Smooth muscle cell (in vitro differentiated cells): ENCODE measurements around the gene C17orf107. TPM values are rescaled to one million over a fixed set of nuclear protein-coding genes. Genes with fewer than 3 reads are reported as not detected.

ENCODE experiments used
- DNase-seq: peaks from one replicate; lab custom pipeline; 2025; ENCODE audit not compliant: unreplicated experiment; lab: John Stamatoyannopoulos, UW
- H2AFZ ChIP-seq: fragments of 200-600 bp; sonication (generic); 2 replicates; pipeline ENCODE4 v1.6.0; 2016; ENCODE audit warnings: antibody characterized with exemption, low read depth, mild to moderate bottlenecking
- H3F3A ChIP-seq: fragments of 200-600 bp; sonication (generic); 2 replicates; pipeline ENCODE4 v1.6.0; 2017; ENCODE audit warnings: antibody characterized with exemption, low read depth
- H3K27ac ChIP-seq: fragments of 200-600 bp; sonication (generic); 2 replicates; pipeline ENCODE4 v1.5.1; 2016; ENCODE audit warnings: low read depth, mild to moderate bottlenecking
- H3K27me3 ChIP-seq: fragments of 200-600 bp; sonication (generic); 2 replicates; pipeline ENCODE4 v1.6.1; 2016; ENCODE audit warnings: low read depth, mild to moderate bottlenecking
- H3K36me3 ChIP-seq: fragments of 200-600 bp; sonication (generic); 2 replicates; pipeline ENCODE4 v1.5.1; 2016; ENCODE audit warnings: low read depth
- H3K4me1 ChIP-seq: fragments of 200-600 bp; sonication (generic); 2 replicates; pipeline ENCODE4 v1.5.1; 2016; ENCODE audit warnings: low read depth
- H3K4me2 ChIP-seq: fragments of 200-600 bp; sonication (generic); 2 replicates; pipeline ENCODE4 v1.6.0; 2016; ENCODE audit warnings: mild to moderate bottlenecking
- H3K4me3 ChIP-seq: fragments of 200-600 bp; sonication (generic); 2 replicates; pipeline ENCODE4 v1.5.1; 2016; ENCODE audit warnings: mild to moderate bottlenecking
- H3K79me2 ChIP-seq: fragments of 200-600 bp; sonication (generic); 2 replicates; pipeline ENCODE4 v1.6.0; 2016; ENCODE audit warnings: low read depth, mild to moderate bottlenecking
- H3K9ac ChIP-seq: fragments of 200-600 bp; sonication (generic); 2 replicates; pipeline ENCODE4 v1.6.0; 2016; ENCODE audit warnings: low read depth
- H3K9me3 ChIP-seq: fragments of 200-600 bp; sonication (generic); replicated peaks from 2 replicates; pipeline ENCODE4 v1.5.1; 2016; ENCODE audit warnings: low read depth
- H4K20me1 ChIP-seq: fragments of 200-600 bp; sonication (generic); 2 replicates; pipeline ENCODE4 v1.6.0; 2016; ENCODE audit warnings: low read depth
- WGBS: methylation state at CpG from one replicate; pipeline ENCODE4 v1.1.7; 2016; ENCODE audit warnings: low lambda C conversion rate; 5-methylcytosine and 5-hydroxymethylcytosine counted together
- polyA plus RNA-seq: library from polyadenylated mRNA; unstranded; fragments of >200 nt; fragmentation: Nextera tagmentation; extraction: Ambion mirVana; gene quantifications from 2 replicates; pipeline ENCODE4 v1.2.1, GENCODE V29; 2016
- total RNA-seq: library from RNA; depleted of rRNA; stranded (reverse); fragments of >200 nt; gene quantifications from 2 replicates; pipeline ENCODE4 v1.2.3, GENCODE V29; 2014
- TF ChIP-seq, protein P1 (sequence below): fragments of 200-600 bp; sonication (generic); IDR thresholded peaks from 2 replicates; pipeline ENCODE4 v1.5.1; 2017; ENCODE audit warnings: borderline replicate concordance, mild to moderate bottlenecking, antibody characterized with exemption; ENCODE audit not compliant: insufficient read depth, poor library complexity, severe bottlenecking

The C17orf107 gene
- total and polyA plus RNA-seq, 2 experiments from 2014 or later: 5.0 to 10.7 TPM

DNA sequence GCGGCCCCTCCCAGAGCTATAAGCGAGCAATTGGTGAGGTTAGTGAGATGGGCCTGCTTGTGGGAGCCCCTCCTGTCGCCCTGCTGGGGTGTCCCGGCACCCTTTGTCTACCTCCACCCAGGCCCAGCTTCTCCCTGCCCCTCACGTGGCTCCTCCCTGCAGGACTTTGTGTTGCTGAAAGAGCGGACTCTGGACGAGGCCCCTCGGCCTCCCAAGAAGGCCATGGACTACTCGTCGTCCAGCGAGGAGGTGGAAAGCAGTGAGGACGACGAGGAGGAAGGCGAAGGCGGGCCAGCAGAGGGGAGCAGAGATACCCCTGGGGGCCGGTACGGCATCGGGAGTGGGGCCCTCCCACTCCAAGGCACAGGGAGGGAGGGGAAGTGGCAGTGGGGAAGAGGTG lies 6.1 kb upstream of the C17orf107 start:
- H3F3A ChIP-seq: no peaks in the 10 kb centered on the region
- H4K20me1 ChIP-seq: no peaks in the 10 kb centered on the region
- 97% methylated on average over 18 of the region's 18 CpGs for WGBS

DNA sequence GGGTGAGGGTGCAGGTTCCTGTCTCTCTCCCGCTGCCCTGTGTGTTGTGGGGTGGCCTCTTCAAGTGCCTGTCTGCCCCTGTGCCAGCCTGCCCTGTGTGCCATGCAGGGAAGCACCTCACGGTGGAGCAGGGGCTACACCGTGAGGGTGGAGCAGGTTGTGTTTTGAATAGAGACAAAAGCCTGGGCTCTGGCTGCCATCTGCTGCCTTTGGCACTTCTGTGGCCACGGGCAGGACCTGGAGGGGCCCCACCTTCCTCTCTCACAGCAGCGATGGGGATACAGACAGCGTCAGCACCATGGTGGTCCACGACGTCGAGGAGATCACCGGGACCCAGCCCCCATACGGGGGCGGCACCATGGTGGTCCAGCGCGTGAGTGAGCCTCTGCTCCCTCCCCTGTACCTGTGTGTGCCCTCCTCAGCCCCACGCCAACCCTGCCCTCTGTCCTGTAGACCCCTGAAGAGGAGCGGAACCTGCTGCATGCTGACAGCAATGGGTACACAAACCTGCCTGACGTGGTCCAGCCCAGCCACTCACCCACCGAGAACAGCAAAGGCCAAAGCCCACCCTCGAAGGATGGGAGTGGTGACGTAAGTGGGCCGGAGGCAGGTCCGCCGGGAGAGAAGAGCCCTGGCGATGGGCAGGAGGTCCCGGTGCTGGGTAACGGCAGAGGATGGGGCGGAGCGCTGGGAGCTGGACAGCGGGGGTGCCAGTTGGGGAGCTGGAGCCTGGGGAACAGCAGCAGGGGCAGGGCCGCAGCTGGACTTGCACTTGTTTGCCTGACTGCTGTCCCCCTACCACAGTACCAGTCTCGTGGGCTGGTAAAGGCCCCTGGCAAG lies 5.4 kb upstream of the C17orf107 start:
- Histone ChIP-seq H4K20me1 (no peaks in the 10 kb centered on the region), H3K4me3 (no peak overlapping the region), H2AFZ (no peak overlapping the region), H3K9me3 (no peaks in the 10 kb centered on the region), H3K9ac (no peak overlapping the region), H3F3A (no peaks in the 10 kb centered on the region), H3K27me3 (no peaks in the 10 kb centered on the region), H3K4me2 (no peak overlapping the region), H3K36me3 (no peaks in the 10 kb centered on the region), H3K4me1 (no peaks in the 10 kb centered on the region), H3K27ac (no peak overlapping the region), H3K79me2 (no peaks in the 10 kb centered on the region)
- TF ChIP-seq, protein P1, sequence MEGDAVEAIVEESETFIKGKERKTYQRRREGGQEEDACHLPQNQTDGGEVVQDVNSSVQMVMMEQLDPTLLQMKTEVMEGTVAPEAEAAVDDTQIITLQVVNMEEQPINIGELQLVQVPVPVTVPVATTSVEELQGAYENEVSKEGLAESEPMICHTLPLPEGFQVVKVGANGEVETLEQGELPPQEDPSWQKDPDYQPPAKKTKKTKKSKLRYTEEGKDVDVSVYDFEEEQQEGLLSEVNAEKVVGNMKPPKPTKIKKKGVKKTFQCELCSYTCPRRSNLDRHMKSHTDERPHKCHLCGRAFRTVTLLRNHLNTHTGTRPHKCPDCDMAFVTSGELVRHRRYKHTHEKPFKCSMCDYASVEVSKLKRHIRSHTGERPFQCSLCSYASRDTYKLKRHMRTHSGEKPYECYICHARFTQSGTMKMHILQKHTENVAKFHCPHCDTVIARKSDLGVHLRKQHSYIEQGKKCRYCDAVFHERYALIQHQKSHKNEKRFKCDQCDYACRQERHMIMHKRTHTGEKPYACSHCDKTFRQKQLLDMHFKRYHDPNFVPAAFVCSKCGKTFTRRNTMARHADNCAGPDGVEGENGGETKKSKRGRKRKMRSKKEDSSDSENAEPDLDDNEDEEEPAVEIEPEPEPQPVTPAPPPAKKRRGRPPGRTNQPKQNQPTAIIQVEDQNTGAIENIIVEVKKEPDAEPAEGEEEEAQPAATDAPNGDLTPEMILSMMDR: no peak
- DNase-seq: no peak
- WGBS: 93% methylated on average over 29 of the region's 31 CpGs

More for the DNA sequence above, 6.1 kb upstream of the C17orf107 start:
- Histone ChIP-seq H3K4me1 (no peaks in the 10 kb centered on the region), H3K79me2 (no peaks in the 10 kb centered on the region), H3K4me3 (no peak overlapping the region), H3K27me3 (no peaks in the 10 kb centered on the region), H2AFZ (no peak overlapping the region), H3K27ac (no peak overlapping the region), H3K9me3 (no peaks in the 10 kb centered on the region), H3K9ac (no peak overlapping the region), H3K36me3 (no peaks in the 10 kb centered on the region), H3K4me2 (no peak overlapping the region)
- TF ChIP-seq, protein P1: no peak
- DNase-seq: no peak

DNA sequence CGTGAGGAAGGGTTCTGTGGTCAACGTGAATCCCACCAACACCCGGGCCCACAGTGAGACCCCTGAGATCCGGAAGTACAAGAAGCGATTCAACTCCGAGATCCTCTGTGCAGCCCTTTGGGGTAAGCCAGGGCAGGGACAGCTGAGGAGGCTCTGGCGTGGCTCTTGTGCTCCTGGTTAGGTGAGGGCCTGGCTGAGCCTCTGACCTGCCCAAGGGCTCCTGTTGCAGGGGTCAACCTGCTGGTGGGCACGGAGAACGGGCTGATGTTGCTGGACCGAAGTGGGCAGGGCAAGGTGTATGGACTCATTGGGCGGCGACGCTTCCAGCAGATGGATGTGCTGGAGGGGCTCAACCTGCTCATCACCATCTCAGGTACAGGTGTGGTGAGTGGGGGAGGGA lies 4.2 kb upstream of the C17orf107 start:
- H3K36me3 ChIP-seq: no peaks in the 10 kb centered on the region
- no peak overlapping the region for H3K4me3 ChIP-seq
- no peaks in the 10 kb centered on the region for H3K9me3 ChIP-seq
- no peak overlapping the region for H3K27ac ChIP-seq
- no peaks in the 10 kb centered on the region for H4K20me1 ChIP-seq
- TF ChIP-seq, protein P1: no peak
- no peak overlapping the region for H2AFZ ChIP-seq
- H3K9ac ChIP-seq: no peak overlapping the region
- H3K4me2 ChIP-seq: no peak overlapping the region
- DNase-seq: no peak
- H3F3A ChIP-seq: no peaks in the 10 kb centered on the region
- no peaks in the 10 kb centered on the region for H3K4me1 ChIP-seq
- no peaks in the 10 kb centered on the region for H3K27me3 ChIP-seq
- no peaks in the 10 kb centered on the region for H3K79me2 ChIP-seq
- 94% methylated on average over 13 of the region's 13 CpGs for WGBS
